A549 (cell line): Measurements from ENCODE around the gene SALL2. TPM values are rescaled to one million over a fixed set of nuclear protein-coding genes. Genes with fewer than 3 reads are reported as not detected.

Experiments
- ATAC-seq, 2 experiments: fragments of 200-7000 bp in 1 of 2; fragments of >200 bp in 1 of 2; cut with Nextera tagmentation in 1 of 2; cut with Tn5 transposase in 1 of 2; 3 replicates each; pipeline versions ENCODE4 v1.8.0 to v1.9.1; 2018 to 2020; ENCODE audit warnings: mild to moderate bottlenecking in 1 of 2, moderate library complexity in 1 of 2
- CTCF ChIA-PET: fragments of 300-600 bp; sonication (Branson Sonifier 250); formaldehyde crosslinking; extraction: SDS; loops from one replicate; lab custom pipeline; 2021; ENCODE audit warnings: antibody characterized with exemption, inconsistent platforms; lab: Yijun Ruan, JAX
- POLR2A ChIA-PET: fragments of 350-600 bp; formaldehyde crosslinking; extraction: SDS; loops from one replicate; lab custom pipeline; 2021; ENCODE audit warnings: antibody characterized with exemption, inconsistent platforms; lab: Yijun Ruan, JAX
- DNase-seq, 2 experiments: peaks; one replicate each; pipeline versions ENCODE4 v3.0.0 to v3.0.0-alpha.2; 2011 to 2016; ENCODE audit warnings: low read depth in 1 of 2, low spot score in 1 of 2
- FAIRE-seq: peaks from 2 replicates; lab custom pipeline; 2011; peaks lifted over from hg19 to GRCh38; lab: Jason Lieb, UNC
- H3K27ac ChIP-seq, 2 experiments: fragments of >200 bp; sonication (Bioruptor Twin); formaldehyde crosslinking; 3 replicates each; pipeline ENCODE4 v1.5.1; 2016 to 2017
- H3K4me1 ChIP-seq: fragments of >200 bp; sonication (Bioruptor Twin); formaldehyde crosslinking; 3 replicates; pipeline ENCODE4 v1.6.1; 2016
- H3K4me2 ChIP-seq: fragments of >200 bp; sonication (Bioruptor Twin); formaldehyde crosslinking; 3 replicates; pipeline ENCODE4 v1.6.1; 2016
- H3K4me3 ChIP-seq: fragments of >200 bp; sonication (Bioruptor Twin); formaldehyde crosslinking; 3 replicates; pipeline ENCODE4 v1.5.1; 2016
- H3K9me3 ChIP-seq: fragments of >200 bp; sonication (Bioruptor Twin); formaldehyde crosslinking; 3 replicates; pipeline ENCODE4 v1.6.1; 2016
- CBX8 ChIP-seq: fragments of 200-600 bp; sonication (generic); IDR thresholded peaks from 2 replicates; pipeline ENCODE4 v1.6.1; 2016
- CEBPB ChIP-seq, 2 experiments: fragments of >200 bp in 1 of 2; sonication (Bioruptor Twin) in 1 of 2; formaldehyde crosslinking in 1 of 2; IDR thresholded peaks; 2 replicates each; pipeline ENCODE4 v1.6.1; 2012 to 2016
- EHF ChIP-seq: fragments of 250-450 bp; sonication (Bioruptor Pico); IDR thresholded peaks from 2 replicates; pipeline ENCODE4 v1.5.0; 2020; ENCODE audit warnings: mild to moderate bottlenecking
- EHMT2 ChIP-seq: fragments of 200-600 bp; sonication (generic); IDR thresholded peaks from 2 replicates; pipeline ENCODE4 v1.6.1; 2016; ENCODE audit warnings: antibody characterized with exemption, low read depth, mild to moderate bottlenecking, moderate library complexity
- ELK1 ChIP-seq: fragments of 150-350 bp; IDR thresholded peaks from 2 replicates; pipeline ENCODE4 v1.6.1; 2014; ENCODE audit warnings: low read depth, mild to moderate bottlenecking, low read length
- EP300 ChIP-seq, 2 experiments: fragments of >200 bp; sonication (Bioruptor Twin); formaldehyde crosslinking; IDR thresholded peaks; 2 replicates in 1 of 2; 3 replicates in 1 of 2; pipeline ENCODE4 v1.6.1; 2016 to 2017
- FOXS1 ChIP-seq: fragments of 250-450 bp; sonication (Bioruptor Pico); IDR thresholded peaks from 2 replicates; pipeline ENCODE4 v1.5.0; 2020; ENCODE audit warnings: mild to moderate bottlenecking, moderate library complexity
- GATA3 ChIP-seq: IDR thresholded peaks from 2 replicates; pipeline ENCODE4 v1.6.1; 2012; ENCODE audit warnings: borderline replicate concordance
- HEYL ChIP-seq: fragments of 250-450 bp; sonication (Bioruptor Pico); IDR thresholded peaks from 2 replicates; pipeline ENCODE4 v1.8.0; 2021; ENCODE audit warnings: mild to moderate bottlenecking, moderate library complexity
- HMGXB4 ChIP-seq: fragments of 250-450 bp; sonication (Bioruptor Pico); IDR thresholded peaks from 2 replicates; pipeline ENCODE4 v1.5.0; 2021; ENCODE audit warnings: mild to moderate bottlenecking, moderate library complexity, borderline replicate concordance
- HOXA7 ChIP-seq: fragments of 250-450 bp; sonication (Bioruptor Pico); IDR thresholded peaks from 2 replicates; pipeline ENCODE4 v1.5.0; 2020; ENCODE audit warnings: mild to moderate bottlenecking, moderate library complexity
- KDM5A ChIP-seq: fragments of 200-600 bp; sonication (generic); IDR thresholded peaks from 2 replicates; pipeline ENCODE4 v1.6.1; 2016; ENCODE audit warnings: antibody characterized with exemption, mild to moderate bottlenecking
- MYC ChIP-seq: IDR thresholded peaks from 2 replicates; pipeline ENCODE4 v1.6.1; 2012; ENCODE audit warnings: mild to moderate bottlenecking, inconsistent platforms, low read length, improper control_type of control experiment, borderline replicate concordance
- NFE2L2 ChIP-seq: fragments of 150-350 bp; conservative IDR thresholded peaks from 2 replicates; pipeline ENCODE4 v1.6.1; 2014; ENCODE audit warnings: low read length
- NPAS2 ChIP-seq: fragments of 250-450 bp; sonication (Bioruptor Pico); IDR thresholded peaks from 2 replicates; pipeline ENCODE4 v1.8.0; 2022; ENCODE audit warnings: mild to moderate bottlenecking, moderate library complexity, borderline replicate concordance
- RARB ChIP-seq: fragments of 250-450 bp; sonication (Bioruptor Pico); IDR thresholded peaks from 2 replicates; pipeline ENCODE4 v1.8.0; 2021; ENCODE audit warnings: mild to moderate bottlenecking, moderate library complexity
- RNF2 ChIP-seq: fragments of 200-600 bp; sonication (generic); IDR thresholded peaks from 2 replicates; pipeline ENCODE4 v1.6.1; 2016; ENCODE audit warnings: low read depth, mild to moderate bottlenecking, antibody characterized with exemption, moderate library complexity, borderline replicate concordance
- SREBF2 ChIP-seq: fragments of 450-650 bp; IDR thresholded peaks from 2 replicates; pipeline ENCODE4 v1.6.1; 2014; ENCODE audit warnings: mild to moderate bottlenecking, moderate library complexity
- ZFP36 ChIP-seq: fragments of 450-650 bp; IDR thresholded peaks from 2 replicates; pipeline ENCODE4 v1.6.1; 2014; ENCODE audit warnings: borderline replicate concordance; ENCODE audit not compliant: partially characterized antibody
- ZSCAN20 ChIP-seq: fragments of 250-450 bp; sonication (Bioruptor Pico); IDR thresholded peaks from 2 replicates; pipeline ENCODE4 v1.8.0; 2022; ENCODE audit warnings: mild to moderate bottlenecking, moderate library complexity
- WGBS: methylation state at CpG from one replicate; pipeline ENCODE4 v1.1.6; 2017; ENCODE audit errors: missing lambda C conversion rate; 5-methylcytosine and 5-hydroxymethylcytosine counted together
- polyA plus RNA-seq, 4 experiments: library from polyadenylated mRNA; depleted of rRNA in 3 of 4; stranded (reverse); fragments of >200 nt; fragmentation: RNase III in 1 of 4; extraction: RNeasy Plus Mini Kit Qiagen cat#74134 plus additional on column Dnase treatment in 1 of 4; gene quantifications; 2 replicates in 3 of 4; 3 replicates in 1 of 4; pipeline ENCODE4 v1.2.3, GENCODE V29; 2011 to 2017
- TF ChIP-seq, protein P1 (sequence below): fragments of >200 bp; sonication (Bioruptor Twin); formaldehyde crosslinking; IDR thresholded peaks from 3 replicates; pipeline ENCODE4 v1.6.1; 2016
- TF ChIP-seq, protein P2 (sequence below): fragments of >200 bp; sonication (Bioruptor Twin); formaldehyde crosslinking; IDR thresholded peaks from 2 replicates; pipeline ENCODE4 v1.6.1; 2016
- TF ChIP-seq, protein P3 (sequence below): fragments of 450-650 bp; IDR thresholded peaks from 2 replicates; pipeline ENCODE4 v1.6.1; 2014; ENCODE audit warnings: antibody characterized with exemption
- TF ChIP-seq, protein P4 (sequence below): fragments of 250-450 bp; sonication (Bioruptor Pico); IDR thresholded peaks from 2 replicates; pipeline ENCODE4 v1.5.0; 2020; ENCODE audit warnings: low read depth, mild to moderate bottlenecking, moderate library complexity

SALL2 gene
- polyA plus RNA-seq, 2 of the 4 experiments (the other 2 are of a cell fraction) = 2.8 to 3.5 TPM

- H3K4me3 ChIP-seq = no peak overlapping the region
- no peak for FAIRE-seq
- POLR2A ChIA-PET = interaction anchor here (6.5 kb wide), 1 partner anchor 9 kb away, joined by 43 read pairs; the partner anchor contains the start of gene METTL3
- ATAC-seq = no peak
- no peaks in the 10 kb centered on the region for H3K9me3 ChIP-seq
- no peak overlapping the region for H3K27ac ChIP-seq
- no peak overlapping the region for H3K4me2 ChIP-seq
- DNase-seq = no peak
- 61% methylated on average over 1 of the region's 1 CpG for WGBS
- H3K4me1 ChIP-seq = 0 out of 3 replicates have a peak, but pooled peaks cover 3% of the 10 kb centered on the region
- TF ChIP-seq ZSCAN20 (no peak), HEYL (CRISPR knock-in tag) (no peak), RNF2 (no peak), FOXS1 (CRISPR knock-in tag) (no peak), ZFP36 (no peak), EHF (CRISPR knock-in tag) (no peak), EHMT2 (no peak), ELK1 (no peak), MYC (no peak), NPAS2 (no peak), RARB (no peak), SREBF2 (no peak), CBX8 (no peak), NFE2L2 (no peak)
- TF ChIP-seq, protein P1, sequence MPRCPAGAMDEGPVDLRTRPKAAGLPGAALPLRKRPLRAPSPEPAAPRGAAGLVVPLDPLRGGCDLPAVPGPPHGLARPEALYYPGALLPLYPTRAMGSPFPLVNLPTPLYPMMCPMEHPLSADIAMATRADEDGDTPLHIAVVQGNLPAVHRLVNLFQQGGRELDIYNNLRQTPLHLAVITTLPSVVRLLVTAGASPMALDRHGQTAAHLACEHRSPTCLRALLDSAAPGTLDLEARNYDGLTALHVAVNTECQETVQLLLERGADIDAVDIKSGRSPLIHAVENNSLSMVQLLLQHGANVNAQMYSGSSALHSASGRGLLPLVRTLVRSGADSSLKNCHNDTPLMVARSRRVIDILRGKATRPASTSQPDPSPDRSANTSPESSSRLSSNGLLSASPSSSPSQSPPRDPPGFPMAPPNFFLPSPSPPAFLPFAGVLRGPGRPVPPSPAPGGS = no peak
- TF ChIP-seq, protein P2, sequence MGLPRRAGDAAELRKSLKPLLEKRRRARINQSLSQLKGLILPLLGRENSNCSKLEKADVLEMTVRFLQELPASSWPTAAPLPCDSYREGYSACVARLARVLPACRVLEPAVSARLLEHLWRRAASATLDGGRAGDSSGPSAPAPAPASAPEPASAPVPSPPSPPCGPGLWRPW = no peak
- CTCF ChIA-PET = interaction anchor here (1.2 kb wide), 1 partner anchor 36 kb away, joined by 5 read pairs; no protein-coding TSS in a partner anchor
These were observed 5.4 kb downstream of the SALL2 start for GRCh38 chr14:21520767-21521166.

- TF ChIP-seq KDM5A (no peak), CBX8 (no peak)
- TF ChIP-seq, protein P1 = no peak
- no peaks in the 10 kb centered on the region for H3K9me3 ChIP-seq
- WGBS = 70% methylated on average over 2 of the region's 2 CpGs
- FAIRE-seq (no peak), ATAC-seq (no peak), DNase-seq (no peak)
- H3K4me3 ChIP-seq = no peak overlapping the region
- no peak overlapping the region for H3K27ac ChIP-seq
- no peak overlapping the region for H3K4me2 ChIP-seq
- no peaks in the 10 kb centered on the region for H3K4me1 ChIP-seq
- ChIA-PET POLR2A (interaction anchor here (1.5 kb wide), 1 partner anchor 8 kb away, joined by 8 read pairs; the partner anchor contains the start of gene METTL3), CTCF (interaction anchor here (1.0 to 3.2 kb wide), 4 partner anchors 20 to 40 kb away, joined by 3 to 17 read pairs (median 4); no protein-coding TSS in a partner anchor)
These were observed 7.4 kb downstream of the SALL2 start for GRCh38 chr14:21518725-21519124.

DNA sequence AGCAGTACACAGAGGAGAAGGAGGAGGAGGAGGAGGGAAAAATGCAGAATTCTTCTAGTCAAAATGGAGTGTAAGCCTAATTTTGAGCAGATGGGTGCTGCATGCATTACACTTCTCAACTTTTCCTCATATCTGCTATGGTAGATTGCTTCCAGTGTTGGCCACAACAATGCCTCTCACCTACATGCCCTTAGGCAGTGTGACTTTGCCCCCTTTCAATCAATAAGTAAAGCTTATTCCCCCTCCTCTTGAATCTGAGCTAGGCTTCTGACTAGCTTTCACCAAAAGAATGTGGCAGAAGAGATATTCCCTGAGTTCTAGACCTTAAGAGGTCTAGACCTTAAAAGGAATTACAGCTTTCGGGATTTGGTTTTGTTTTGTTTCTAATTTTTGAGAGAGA, 11.8 kb downstream of the SALL2 start:
- ChIA-PET CTCF (interaction anchor here (1.2 to 3.6 kb wide), 4 partner anchors 9 to 16 kb away, joined by 3 to 15 read pairs (median 10); partner anchors contain the start of gene SALL2), POLR2A (no interaction called here)
- 96% methylated on average over 1 of the region's 1 CpG for WGBS
- TF ChIP-seq EP300 (IDR thresholded peaks at IDR 0.05) (no peak), MYC (no peak), CEBPB (IDR thresholded peaks at IDR 0.05) (no peak), ZFP36 (no peak), HMGXB4 (CRISPR knock-in tag) (no peak), HOXA7 (no peak), GATA3 (no peak)
- TF ChIP-seq, protein P3, sequence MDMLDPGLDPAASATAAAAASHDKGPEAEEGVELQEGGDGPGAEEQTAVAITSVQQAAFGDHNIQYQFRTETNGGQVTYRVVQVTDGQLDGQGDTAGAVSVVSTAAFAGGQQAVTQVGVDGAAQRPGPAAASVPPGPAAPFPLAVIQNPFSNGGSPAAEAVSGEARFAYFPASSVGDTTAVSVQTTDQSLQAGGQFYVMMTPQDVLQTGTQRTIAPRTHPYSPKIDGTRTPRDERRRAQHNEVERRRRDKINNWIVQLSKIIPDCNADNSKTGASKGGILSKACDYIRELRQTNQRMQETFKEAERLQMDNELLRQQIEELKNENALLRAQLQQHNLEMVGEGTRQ = no peak
- TF ChIP-seq, protein P1 = no peak
- TF ChIP-seq, protein P4, sequence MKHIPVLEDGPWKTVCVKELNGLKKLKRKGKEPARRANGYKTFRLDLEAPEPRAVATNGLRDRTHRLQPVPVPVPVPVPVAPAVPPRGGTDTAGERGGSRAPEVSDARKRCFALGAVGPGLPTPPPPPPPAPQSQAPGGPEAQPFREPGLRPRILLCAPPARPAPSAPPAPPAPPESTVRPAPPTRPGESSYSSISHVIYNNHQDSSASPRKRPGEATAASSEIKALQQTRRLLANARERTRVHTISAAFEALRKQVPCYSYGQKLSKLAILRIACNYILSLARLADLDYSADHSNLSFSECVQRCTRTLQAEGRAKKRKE (CRISPR knock-in tag) = no peak

More for the DNA sequence above, 11.8 kb downstream of the SALL2 start:
- peaks cover 6% of the 10 kb centered on the region; the same call in 2 of the 3 replicates for H3K4me1 ChIP-seq
- H3K4me3 ChIP-seq = no peak overlapping the region
- ATAC-seq (no peak), DNase-seq (no peak), FAIRE-seq (no peak)
- H3K4me2 ChIP-seq = no peak overlapping the region
- no peaks in the 10 kb centered on the region for H3K9me3 ChIP-seq
- H3K27ac ChIP-seq = no peak overlapping the region
